ENCODE results near the gene POLR2L.

DNA sequence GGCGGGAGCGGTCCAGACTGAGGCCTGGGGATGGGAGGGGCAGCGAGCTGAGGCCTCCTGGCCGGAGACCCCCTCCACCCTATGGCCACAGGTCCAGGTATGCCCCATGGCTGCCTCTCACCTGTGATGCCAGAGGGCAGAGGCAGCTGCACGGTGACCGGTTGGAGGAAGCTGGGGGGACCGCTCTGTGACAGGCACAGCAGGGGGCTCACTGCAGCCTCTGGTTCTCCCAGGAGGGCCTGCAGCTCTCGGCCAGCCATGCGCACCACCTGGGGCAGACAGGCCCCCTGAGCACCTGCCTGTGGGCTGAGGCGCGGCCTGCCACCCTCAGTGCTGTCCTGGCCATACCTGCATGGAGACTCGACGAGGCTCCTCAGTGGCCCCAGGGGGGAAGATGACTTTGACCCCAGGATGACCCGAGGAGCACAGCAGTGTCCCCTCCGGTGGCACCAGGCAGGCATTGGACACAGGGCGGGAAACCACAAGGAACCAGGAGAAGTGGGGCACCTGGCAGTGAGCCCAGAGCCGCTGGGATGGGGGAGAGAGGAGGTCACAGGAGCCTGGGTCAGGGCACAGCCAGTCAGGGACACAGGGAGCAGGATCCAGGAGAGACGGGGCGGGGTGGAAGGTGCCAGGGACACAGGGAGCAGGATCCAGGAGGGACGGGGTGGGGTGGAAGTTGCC lies 41.1 kb downstream of the POLR2L start:
- no peak for TF ChIP-seq EZH2phosphoT487 (IDR thresholded peaks at IDR 0.05; ENCODE audit: insufficient read depth, low read depth)
- no peak for TF ChIP-seq EZH2 (IDR thresholded peaks at IDR 0.05; ENCODE audit: insufficient read depth, poor library complexity, severe bottlenecking)

Measured in GM23248 (cell line).